A549 treated with GW870086 at 1 μM for 4 hours (cell line): ENCODE data around the gene LCE7A. TPM values are rescaled to one million over a fixed set of nuclear protein-coding genes. Genes with fewer than 3 reads are reported as not detected.

ENCODE experiments used
- total RNA-seq: library from RNA; stranded (reverse); fragments of 200-300 nt; extraction: Qiagen RNA extraction; gene quantifications from 5 replicates; pipeline ENCODE4 v1.2.3, GENCODE V29; 2022; ENCODE audit warnings: low read depth

The LCE7A gene, protein sequence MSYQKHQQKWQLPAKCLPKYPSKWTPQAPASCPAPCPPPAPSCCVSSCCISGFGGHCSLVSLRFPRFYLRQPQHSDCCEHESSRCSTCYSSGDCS
- not detected in 5 replicates for total RNA-seq

DNA sequence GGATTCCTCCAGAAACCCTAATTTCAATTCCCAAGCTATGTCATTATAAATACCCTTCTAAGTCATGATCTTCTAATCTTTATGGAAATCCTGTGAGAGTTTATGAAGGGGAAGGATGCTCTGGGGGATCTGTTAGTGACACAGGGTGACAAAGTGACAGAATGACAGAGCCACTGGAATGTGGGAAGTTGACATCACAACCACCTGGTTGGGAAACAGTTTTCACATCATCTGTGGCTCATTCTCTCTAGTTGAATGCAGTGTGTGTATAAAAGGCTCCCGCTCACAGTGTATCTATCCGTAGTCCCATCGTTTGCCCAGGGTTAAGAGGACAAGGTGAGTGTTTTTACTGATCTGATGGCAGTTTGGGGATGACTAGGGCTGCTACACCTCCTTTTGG, at the start of gene LCE7A:
LCE7A (plus strand) TSS at position 301 of the 400 bp plus-strand sequence. CDS start 702 bp downstream, outside the sequence.

DNA sequence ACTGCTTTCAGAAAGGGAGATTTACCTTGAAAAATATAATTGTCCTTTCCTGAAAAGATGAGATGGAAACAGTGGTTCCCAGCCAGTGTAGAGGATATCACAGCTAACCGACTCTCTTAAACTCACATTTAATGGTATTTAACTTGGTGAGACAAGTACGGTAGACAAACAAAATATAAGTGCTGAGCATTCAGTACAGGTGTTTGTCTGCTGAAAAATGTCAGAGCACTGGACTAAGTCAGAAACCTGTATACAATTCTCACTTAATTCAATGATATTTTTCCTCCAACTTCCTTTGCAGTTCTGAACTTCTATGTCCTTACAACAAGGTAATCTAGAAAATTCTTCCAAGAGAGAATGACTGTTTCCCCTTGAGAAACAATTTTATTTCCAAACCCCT, 48.1 kb upstream of the LCE7A start, which contains the start of gene LCE1B:
LCE1B (plus strand) TSS at position 301 of the 400 bp plus-strand sequence. CDS start 476 bp downstream, outside the sequence.

DNA sequence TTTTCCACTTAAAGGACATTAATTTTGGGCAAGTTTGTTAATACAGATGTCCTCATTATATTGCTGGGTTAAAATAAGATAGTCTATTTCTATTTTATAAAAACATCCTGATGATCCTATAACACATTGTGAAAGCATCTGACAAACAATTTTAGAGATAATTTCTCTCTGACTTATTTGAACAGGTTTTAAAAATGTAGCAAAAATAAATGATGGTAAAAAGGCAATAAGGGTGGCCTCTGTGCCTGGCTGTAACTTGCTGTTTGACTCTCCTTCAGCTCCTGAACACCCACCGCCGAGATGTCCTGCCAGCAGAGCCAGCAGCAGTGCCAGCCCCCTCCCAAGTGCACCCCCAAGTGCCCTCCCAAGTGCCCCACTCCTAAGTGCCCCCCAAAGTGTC, 32.6 kb upstream of the LCE7A start, which contains the start of gene LCE1A:
LCE1A (plus strand) TSS at position 301 of the 400 bp plus-strand sequence; CDS start at position 301, 0 bp downstream.

DNA sequence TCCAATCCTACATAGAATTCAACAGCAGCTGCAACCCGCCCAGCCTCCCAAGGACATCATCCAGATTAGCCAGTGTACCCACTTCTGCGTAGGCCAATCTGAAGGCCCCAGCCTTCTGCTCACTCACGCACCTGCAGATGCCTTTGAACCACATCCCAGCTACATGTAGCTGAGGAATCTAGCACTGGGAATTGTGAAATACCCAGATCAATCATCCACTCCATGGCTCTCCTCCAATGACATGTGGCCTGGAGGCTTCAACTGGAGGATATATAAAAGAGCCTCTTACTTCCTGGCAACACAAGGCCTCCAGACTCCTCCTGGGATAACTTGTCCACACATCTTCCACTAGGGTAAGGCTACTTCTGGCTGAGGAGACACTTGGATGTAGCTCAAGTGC, 17.2 kb upstream of the LCE7A start, which contains the start of gene LCE6A:
LCE6A (plus strand) TSS at position 301 of the 400 bp plus-strand sequence. CDS start 665 bp downstream, outside the sequence.

DNA sequence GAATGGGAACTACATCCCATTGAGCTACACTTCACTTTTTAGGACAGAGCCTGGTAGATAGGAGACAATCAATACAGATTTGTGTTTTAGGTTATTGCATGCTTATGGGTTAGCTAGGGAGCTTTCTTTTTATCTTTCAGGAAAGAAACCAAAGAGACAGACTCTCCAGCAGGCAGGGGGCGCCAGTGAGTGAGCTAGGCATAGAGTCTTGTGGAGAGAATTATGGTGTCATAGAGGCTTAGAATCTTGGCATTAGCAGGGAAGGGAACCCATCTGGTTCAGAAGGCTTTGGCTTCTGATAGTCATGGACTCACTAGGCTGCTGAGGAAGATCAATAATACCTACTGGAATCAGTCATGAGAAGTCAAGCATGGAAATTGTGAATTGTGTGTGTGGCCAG, 18.2 kb downstream of the LCE7A start, which contains the start of gene SMCP:
SMCP (plus strand) TSS at position 281 of the 400 bp plus-strand sequence. CDS start 6,101 bp downstream, outside the sequence.

DNA sequence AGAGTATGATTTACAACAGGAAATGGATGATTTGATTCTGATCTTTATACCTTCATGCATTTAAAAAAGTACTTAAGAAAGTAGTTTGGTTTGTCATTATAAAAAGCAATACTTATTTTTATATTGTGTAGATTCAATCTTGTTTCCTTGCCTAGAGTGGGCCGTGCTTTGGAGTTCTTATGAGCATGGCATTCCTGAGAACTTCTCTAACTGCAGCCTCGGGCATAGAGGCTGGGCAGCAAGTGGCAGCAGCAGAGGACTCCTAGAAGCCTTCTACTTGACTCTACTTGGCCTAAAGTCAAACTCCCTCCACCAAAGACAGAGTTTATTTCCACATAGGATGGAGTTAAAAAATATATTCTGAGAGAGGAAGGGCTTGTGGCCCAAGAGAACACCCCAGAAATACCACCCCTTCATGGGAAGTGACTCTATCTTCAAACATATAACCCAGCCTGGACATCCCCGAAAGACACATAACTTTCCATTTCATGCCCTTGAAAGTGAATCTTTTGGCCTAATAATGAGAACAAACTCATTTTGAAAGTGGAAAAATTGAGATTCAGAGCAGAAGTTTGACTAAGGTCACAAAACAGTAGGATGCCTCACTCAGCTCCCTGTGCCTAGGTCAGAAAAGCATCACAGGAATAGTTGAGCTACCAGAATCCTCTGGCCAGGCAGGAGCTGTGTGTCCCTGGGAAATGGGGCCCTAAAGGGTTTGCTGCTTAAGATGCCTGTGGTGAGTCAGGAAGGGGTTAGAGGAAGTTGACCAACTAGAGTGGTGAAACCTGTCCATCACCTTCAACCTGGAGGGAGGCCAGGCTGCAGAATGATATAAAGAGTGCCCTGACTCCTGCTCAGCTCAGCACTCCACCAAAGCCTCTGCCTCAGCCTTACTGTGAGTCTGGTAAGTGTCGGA, 48.1 kb downstream of the LCE7A start, which contains the start of gene IVL:
IVL (plus strand) TSS at position 861 of the 916 bp plus-strand sequence. CDS start 1,252 bp downstream, outside the sequence.

Other genes starting within 250 kb of the LCE7A start
- gene LCE3B, start 246.2 kb upstream of the LCE7A start, total RNA-seq, result not detected in 5 replicates
- not detected in 5 replicates for gene LCE3A, start 236.9 kb upstream of the LCE7A start, total RNA-seq
- gene LCE2D, start 196.6 kb upstream of the LCE7A start, total RNA-seq, result not detected in 5 replicates
- not detected in 5 replicates for gene LCE2C, start 184.7 kb upstream of the LCE7A start, total RNA-seq
- gene LCE2B, start 173.9 kb upstream of the LCE7A start, total RNA-seq, result not detected in 5 replicates
- gene LCE2A, start 161.7 kb upstream of the LCE7A start, total RNA-seq, result not detected in 5 replicates
- not detected in 5 replicates for gene LCE4A, start 151.8 kb upstream of the LCE7A start, total RNA-seq
- 0.07 TPM in 1 of 5 replicates, not detected in the others for gene KPRP, start 102.0 kb upstream of the LCE7A start, total RNA-seq
- not detected in 5 replicates for gene LCE1F, start 84.9 kb upstream of the LCE7A start, total RNA-seq
- gene LCE1E, start 73.7 kb upstream of the LCE7A start, total RNA-seq, result 0.10 to 0.21 TPM in 2 of 5 replicates, not detected in the others
- not detected in 5 replicates for gene LCE1D, start 63.3 kb upstream of the LCE7A start, total RNA-seq
- gene LCE1C, start 53.3 kb upstream of the LCE7A start, total RNA-seq, result not detected in 5 replicates
- not detected in 5 replicates for gene LCE1B, start 48.0 kb upstream of the LCE7A start, total RNA-seq
- gene LCE1A, start 32.5 kb upstream of the LCE7A start, total RNA-seq, result not detected in 5 replicates
- not detected in 5 replicates for gene LCE6A, start 17.1 kb upstream of the LCE7A start, total RNA-seq
- not detected in 5 replicates for gene SMCP, start 18.3 kb downstream of the LCE7A start, total RNA-seq
- gene IVL, start 48.5 kb downstream of the LCE7A start, total RNA-seq, result 0.10 to 0.15 TPM (median 0.10 TPM) in 3 of 5 replicates, not detected in the others
- not detected in 5 replicates for gene SPRR5, start 87.2 kb downstream of the LCE7A start, total RNA-seq
- gene SPRR4, start 110.7 kb downstream of the LCE7A start, total RNA-seq, result not detected in 5 replicates
- gene SPRR1A, start 124.1 kb downstream of the LCE7A start, total RNA-seq, result not detected in 5 replicates
- not detected in 5 replicates for gene SPRR3, start 141.8 kb downstream of the LCE7A start, total RNA-seq
- gene SPRR1B, start 171.2 kb downstream of the LCE7A start, total RNA-seq, result not detected in 5 replicates
- not detected in 5 replicates for gene SPRR2D, start 181.1 kb downstream of the LCE7A start, total RNA-seq
- gene SPRR2A, start 197.5 kb downstream of the LCE7A start, total RNA-seq, result not detected in 5 replicates
- gene SPRR2B, start 211.6 kb downstream of the LCE7A start, total RNA-seq, result not detected in 5 replicates
- not detected in 5 replicates for gene SPRR2E, start 234.5 kb downstream of the LCE7A start, total RNA-seq